GM18526 (cell line): Measurements from ENCODE around the gene JUNB.

Experiments
- POLR2A ChIP-seq: IDR thresholded peaks from 3 replicates; pipeline ENCODE4 v1.6.1; 2011; ENCODE audit not compliant: insufficient read length; ENCODE audit errors: extremely low read depth

Gene JUNB

DNA sequence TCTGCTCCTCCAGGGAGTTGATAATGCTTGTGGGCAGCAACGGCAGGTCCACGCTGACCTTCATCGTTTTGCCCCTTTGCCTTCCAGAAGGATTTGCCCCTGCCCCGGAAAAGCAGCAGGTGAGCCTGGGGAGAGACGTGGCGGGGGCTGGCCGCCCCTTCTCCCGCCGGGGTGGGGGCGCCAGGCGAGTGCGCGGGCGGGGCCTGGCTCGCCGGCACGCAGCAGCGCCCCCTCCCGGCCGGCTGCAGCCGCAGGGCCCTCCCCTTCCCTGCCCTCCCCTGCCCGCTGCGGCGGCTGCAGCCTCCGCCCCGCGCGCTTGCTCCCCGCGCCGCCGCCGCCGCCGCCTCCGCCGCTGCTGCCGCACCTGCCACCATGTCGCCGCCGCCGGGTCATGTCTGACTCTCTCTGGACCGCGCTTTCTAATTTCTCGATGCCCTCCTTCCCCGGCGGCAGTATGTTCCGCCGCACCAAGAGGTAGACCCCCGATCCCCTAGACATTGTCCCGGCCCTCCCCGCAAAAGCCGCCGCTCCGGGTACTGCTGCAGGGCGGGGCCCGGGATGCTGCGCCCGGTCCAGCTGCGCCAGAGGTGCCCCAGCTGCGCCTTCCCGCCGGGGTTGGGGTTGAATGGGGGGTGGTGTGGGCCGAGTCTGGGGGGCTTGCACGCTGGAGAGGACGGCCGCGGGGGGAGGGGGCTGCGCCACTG is 47.0 kb downstream of the JUNB start, which contains the start of gene MAST1:
Gene MAST1 (plus strand): TSS at position 334 of the 704 bp plus-strand sequence. CDS start 58 bp downstream, at position 392.
- no peak for TF ChIP-seq POLR2A

GRCh38 chr19:12838886-12839756 is 47.8 kb downstream of the JUNB start:
- TF ChIP-seq POLR2A: no peak

DNA sequence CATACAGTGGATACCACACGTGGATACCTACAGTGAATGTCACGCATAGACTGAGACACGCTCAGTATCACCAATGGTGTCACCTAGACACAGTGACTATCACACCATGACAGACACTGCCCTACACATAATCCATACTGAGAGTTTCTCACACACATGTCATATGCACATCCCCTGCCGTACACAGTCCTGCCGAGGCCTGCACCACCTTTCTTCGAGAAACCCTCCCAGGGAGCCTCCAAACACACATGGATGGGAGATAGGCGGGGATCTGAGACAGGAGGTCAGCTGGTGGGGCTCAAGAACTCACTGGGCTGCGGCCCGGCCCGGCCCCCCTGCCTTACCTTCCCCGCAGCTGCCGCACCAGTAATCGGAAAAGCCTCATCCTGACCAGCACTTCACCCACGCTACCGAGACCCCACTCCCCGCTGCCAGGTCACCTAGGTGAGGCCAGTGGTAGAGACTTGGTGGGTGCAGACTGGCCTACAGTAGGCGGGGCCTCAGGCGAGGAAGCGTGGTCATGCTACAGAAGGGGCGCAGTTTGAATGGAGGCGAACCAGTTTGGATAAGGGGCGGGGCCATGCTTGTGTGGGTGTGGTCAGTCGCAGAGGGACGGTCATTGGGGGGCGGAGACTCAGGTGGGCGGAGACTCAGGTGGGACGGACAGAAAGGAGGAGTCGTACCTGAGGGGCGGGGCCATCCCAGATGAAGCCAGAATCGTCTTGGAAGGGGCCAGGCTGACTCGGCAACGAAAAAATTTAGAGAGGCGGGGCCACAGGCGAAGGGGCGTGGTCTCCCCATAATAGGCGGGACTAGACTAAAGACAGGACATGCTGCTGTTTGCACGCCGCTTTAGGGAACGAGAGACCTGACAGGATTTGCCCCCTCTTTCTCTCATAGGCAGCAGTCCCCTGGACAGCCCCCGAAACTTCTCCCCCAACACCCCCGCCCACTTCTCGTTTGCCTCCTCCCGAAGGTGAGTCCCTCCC is 49.1 kb downstream of the JUNB start:
- TF ChIP-seq POLR2A: no peak

GRCh38 chr19:12841094-12841493 is 49.8 kb downstream of the JUNB start:
- TF ChIP-seq POLR2A: no peak

GRCh38 chr19:12842511-12842910 is 51.2 kb downstream of the JUNB start:
- TF ChIP-seq POLR2A: no peak
